NCI-H187 (cell line): ENCODE results near the gene TULP1.

Experiments
- DNase-seq, 2 experiments: peaks; one replicate each; lab custom pipeline; 2025; lab: John Stamatoyannopoulos, UW

The TULP1 gene

GRCh38 chr6:35496841-35497570 is 15.7 kb downstream of the TULP1 start, which contains the start of gene TEAD3:
Gene TEAD3 (minus strand): TSS chr6:35497079.
- no peak for DNase-seq

- DNase-seq, result no peak
These were observed 16.5 kb downstream of the TULP1 start for GRCh38 chr6:35496036-35496840.

GRCh38 chr6:35495258-35496035 is 17.2 kb downstream of the TULP1 start:
- no peak for DNase-seq

GRCh38 chr6:35494161-35494563 is 18.5 kb downstream of the TULP1 start:
- DNase-seq, result no peak

GRCh38 chr6:35493307-35493983 is 19.3 kb downstream of the TULP1 start:
- DNase-seq, result no peak

- DNase-seq, result no peak
These were observed 19.8 kb downstream of the TULP1 start for GRCh38 chr6:35492974-35493284.

GRCh38 chr6:35492258-35492973 is 20.3 kb downstream of the TULP1 start:
- no peak for DNase-seq

GRCh38 chr6:35491558-35492257 is 21.0 kb downstream of the TULP1 start:
- DNase-seq, result no peak

- DNase-seq, result no peak
These were observed 21.7 kb downstream of the TULP1 start for GRCh38 chr6:35490821-35491557.

- DNase-seq, result no peak
These were observed 22.5 kb downstream of the TULP1 start for GRCh38 chr6:35489995-35490791.

GRCh38 chr6:35489066-35489465 is 23.6 kb downstream of the TULP1 start:
- no peak for DNase-seq

GRCh38 chr6:35488517-35488862 is 24.2 kb downstream of the TULP1 start:
- no peak for DNase-seq

- DNase-seq, result no peak
These were observed 24.8 kb downstream of the TULP1 start for GRCh38 chr6:35487658-35488516.

GRCh38 chr6:35486005-35486925 is 26.4 kb downstream of the TULP1 start:
- DNase-seq, result no peak

GRCh38 chr6:35485402-35485877 is 27.3 kb downstream of the TULP1 start:
- no peak for DNase-seq

GRCh38 chr6:35484921-35485392 is 27.7 kb downstream of the TULP1 start:
- no peak for DNase-seq
